Limb (tissue), 2 donors: Measurements from ENCODE around the gene TIMM50.
"Not testable (repeated sequence)": the region's sequence is repeated elsewhere in the genome, so short reads cannot be mapped to it uniquely, and the experiment has no call there.

Experiments used
- DNase-seq, 2 donors: peaks; one replicate each; pipeline ENCODE4 v3.0.0-alpha.2; 2016; ENCODE audit errors: extremely low spot score in 2 of 2

The TIMM50 gene

DNA sequence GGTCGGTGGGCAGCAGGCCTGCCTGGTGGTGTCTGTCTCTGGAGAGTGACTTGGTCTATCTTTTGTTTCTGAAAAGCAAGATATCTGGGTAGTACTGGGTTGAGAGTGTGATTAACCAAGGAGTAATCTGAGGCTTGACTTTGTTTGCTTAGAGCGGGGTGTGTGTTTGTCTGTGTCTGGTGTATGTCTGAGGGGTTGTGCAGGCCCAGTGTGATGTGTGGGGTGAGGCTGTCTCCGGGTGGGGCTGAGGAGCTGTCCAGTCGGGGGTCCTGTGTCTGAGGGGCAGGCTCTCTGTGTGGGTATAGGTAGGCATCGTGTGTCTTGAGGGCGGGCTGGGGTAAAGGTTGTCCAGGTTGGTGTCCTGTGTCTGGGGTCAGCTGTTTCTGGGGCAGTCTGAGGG lies 11.1 kb upstream of the TIMM50 start:
- DNase-seq = no peak

DNA sequence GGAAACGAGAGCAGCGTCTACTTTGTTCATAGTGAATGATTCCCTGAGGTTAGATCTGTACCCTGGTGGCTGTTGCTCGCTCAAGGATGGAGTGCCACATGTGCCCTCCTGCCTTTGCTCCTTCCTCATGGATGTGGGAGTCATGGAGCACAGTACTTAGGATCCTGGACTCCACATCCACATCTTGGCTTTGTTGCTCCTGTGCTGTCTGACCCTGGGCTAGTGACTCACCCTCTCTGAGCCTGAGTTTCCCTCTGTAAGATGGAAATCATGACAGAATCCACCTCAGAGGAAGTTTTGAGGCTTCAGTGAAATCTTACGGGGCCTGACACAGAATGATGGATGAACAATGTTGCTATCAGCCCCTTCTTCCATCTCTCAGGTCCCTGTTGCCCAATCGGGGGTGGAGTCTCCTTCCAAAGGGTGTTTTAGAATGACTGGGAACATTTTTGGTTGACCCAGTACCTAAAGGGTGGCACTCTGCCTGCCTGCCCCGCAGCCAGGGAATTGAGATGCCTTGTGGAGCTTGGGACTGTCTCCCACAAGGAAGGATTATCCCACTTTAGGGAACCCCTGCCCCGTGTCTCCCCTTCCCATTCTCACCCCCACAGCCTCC lies 9.8 kb upstream of the TIMM50 start:
- DNase-seq = no peak

- DNase-seq = no peak
Measured at GRCh38 chr19:39471756-39472536, 8.7 kb upstream of the TIMM50 start.

DNA sequence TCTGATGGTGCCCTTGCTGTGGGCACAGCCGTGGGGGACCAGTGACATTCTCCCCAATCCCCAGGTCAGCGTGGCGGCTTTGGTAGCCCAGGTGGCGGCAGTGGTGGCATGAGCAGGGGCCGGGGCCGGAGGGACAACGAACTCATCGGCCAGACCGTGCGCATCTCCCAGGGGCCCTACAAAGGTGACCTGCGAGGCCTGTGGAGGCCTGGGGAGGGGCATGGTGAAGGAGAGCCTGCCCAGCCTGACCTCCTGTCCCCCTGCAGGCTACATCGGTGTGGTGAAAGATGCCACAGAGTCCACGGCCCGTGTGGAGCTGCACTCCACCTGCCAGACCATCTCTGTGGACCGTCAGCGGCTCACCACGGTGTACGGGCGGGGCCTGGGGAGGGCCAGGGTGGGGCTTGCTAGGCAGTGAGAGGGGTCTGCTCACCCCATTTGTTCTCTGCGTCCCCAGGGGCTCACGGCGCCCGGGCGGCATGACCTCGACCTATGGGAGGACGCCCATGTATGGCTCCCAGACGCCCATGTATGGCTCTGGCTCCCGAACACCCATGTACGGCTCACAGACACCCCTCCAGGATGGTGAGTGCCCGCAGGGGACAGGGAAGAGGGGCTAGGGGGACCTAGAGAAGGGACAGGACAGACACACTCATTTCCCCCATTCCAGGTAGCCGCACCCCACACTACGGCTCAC lies 7.7 kb upstream of the TIMM50 start:
- no peak for DNase-seq

- no peak for DNase-seq
Measured at GRCh38 chr19:39473443-39473960, 7.1 kb upstream of the TIMM50 start.

DNA sequence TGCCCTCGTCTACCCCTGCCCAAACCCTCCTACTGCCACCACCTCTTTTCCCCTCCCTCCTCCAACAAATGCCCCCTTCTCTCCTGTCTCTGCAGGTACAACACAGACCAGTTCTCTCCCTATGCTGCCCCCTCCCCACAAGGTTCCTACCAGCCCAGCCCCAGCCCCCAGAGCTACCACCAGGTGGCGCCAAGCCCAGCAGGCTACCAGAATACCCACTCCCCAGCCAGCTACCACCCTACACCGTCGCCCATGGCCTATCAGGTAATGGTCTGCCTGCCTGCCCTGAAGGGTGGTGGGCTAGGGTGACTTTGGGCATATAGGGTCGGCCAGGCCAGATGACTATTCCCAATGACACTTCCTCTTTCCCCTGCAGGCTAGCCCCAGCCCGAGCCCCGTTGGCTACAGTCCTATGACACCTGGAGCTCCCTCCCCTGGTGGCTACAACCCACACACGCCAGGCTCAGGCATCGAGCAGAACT lies 6.5 kb upstream of the TIMM50 start:
- peak in 1 of 2 donors; percentile 84 for DNase-seq

DNA sequence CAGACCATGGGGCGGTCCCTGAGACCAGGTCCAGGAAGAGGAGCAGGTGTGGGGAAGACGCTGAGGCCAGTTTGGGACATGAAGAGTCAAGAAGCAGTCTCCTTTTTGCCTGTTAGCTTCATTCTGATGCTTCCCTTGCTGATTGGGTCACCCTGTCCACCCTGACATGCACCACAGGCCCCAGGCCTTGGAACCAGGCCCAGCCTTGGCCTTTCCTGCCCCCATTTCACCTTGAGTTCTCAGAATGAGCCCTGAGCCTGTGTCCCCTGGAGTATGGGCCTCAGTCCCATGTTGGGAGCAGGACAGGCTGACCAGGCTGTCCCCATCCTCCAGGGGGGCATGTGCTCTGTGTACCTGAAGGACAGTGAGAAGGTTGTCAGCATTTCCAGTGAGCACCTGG lies 4.9 kb upstream of the TIMM50 start:
- no peak for DNase-seq

DNA sequence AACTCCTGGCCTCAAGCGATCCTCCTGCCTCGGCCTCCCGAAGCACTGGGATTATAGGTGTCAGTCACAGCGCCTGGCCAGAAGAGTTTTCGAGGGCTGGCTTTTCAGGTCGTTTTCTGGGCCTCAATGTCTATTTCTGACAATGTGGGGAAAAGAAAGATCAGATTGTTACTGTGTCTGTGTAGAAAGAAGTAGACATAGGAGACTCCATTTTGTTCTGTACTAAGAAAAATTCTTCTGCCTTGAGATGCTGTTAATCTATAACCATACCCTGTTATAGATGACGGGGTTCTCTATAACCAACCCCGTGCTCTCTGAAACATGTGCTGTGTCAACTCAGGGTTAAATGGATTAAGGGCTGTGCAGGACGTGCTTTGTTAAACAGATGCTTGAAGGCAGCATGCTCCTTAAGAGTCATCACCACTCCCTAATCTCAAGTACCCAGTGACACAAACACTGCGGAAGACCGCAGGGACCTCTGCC lies 1.3 kb upstream of the TIMM50 start:
- DNase-seq = not testable (repeated sequence)

DNA sequence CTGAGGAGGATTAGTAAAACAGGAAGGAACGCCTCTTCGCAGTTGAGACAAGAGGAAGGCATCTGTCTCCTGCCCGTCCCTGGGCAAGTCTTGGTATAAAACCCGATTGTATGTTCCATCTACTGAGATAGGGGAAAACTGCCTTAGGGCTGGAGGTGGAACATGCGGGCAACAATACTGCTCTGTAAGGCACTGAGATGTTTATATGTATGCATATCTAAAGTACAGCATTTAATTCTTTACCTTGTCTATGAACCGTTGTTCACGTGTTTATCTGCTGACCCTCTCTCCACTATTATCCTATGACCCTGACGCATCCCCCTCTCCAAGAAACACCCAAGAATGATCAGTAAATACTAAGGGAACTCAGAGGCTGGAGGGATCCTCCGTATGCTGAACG lies 722 bp upstream of the TIMM50 start:
- DNase-seq = no peak

GRCh38 chr19:39481229-39481545 lies 549 bp downstream of the TIMM50 start:
- DNase-seq = no peak

GRCh38 chr19:39481676-39482075 lies 1.0 kb downstream of the TIMM50 start:
- no peak for DNase-seq

- DNase-seq = no peak
Measured at GRCh38 chr19:39483141-39483540, 2.5 kb downstream of the TIMM50 start.

- DNase-seq = no peak
Measured at GRCh38 chr19:39489756-39490155, 9.1 kb downstream of the TIMM50 start.

GRCh38 chr19:39492225-39492624 lies 11.6 kb downstream of the TIMM50 start:
- DNase-seq = no peak

- DNase-seq = no peak
Measured at GRCh38 chr19:39492788-39493187, 12.2 kb downstream of the TIMM50 start.

DNA sequence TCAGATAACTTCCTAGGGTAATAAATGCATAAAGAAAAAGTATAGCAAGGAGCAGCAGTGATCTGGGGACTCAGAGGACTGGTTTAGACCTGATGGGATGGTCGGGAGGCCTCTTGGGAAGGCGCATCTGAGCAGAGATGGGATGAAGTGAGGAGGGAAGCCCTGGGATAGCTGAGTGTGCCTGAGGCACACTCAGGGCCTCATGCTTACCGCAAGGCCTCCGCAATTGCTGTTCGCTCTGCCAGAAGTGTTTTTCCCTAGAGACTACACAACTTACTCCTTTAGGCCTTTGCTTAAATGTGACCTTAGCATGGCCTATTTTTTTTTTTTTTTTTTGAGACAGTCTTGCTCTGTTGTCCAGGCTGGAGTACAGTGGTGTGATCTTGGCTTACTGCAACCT lies 14.0 kb downstream of the TIMM50 start:
- no peak for DNase-seq

DNA sequence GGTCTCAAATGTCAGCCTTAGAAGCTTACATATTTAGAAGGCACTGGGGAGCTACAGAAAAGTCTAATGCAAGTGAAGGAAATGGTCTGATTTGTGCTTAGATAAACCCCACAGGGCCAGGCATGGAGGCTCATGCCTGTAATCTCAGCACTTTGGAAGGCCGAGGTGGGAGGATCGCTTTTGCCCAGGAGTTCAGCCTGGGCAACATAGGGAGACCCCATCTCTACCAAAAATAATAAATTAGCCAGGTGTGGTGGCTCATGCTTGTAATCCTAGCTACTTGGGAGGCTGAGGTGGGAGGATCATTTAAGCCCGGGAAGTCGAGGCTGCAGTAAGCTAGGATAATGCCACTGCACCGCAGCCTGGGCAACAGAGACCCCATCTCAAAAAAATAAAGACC lies 15.4 kb downstream of the TIMM50 start:
- DNase-seq = no peak

GRCh38 chr19:39497701-39497995 lies 17.0 kb downstream of the TIMM50 start:
- DNase-seq = no peak

DNA sequence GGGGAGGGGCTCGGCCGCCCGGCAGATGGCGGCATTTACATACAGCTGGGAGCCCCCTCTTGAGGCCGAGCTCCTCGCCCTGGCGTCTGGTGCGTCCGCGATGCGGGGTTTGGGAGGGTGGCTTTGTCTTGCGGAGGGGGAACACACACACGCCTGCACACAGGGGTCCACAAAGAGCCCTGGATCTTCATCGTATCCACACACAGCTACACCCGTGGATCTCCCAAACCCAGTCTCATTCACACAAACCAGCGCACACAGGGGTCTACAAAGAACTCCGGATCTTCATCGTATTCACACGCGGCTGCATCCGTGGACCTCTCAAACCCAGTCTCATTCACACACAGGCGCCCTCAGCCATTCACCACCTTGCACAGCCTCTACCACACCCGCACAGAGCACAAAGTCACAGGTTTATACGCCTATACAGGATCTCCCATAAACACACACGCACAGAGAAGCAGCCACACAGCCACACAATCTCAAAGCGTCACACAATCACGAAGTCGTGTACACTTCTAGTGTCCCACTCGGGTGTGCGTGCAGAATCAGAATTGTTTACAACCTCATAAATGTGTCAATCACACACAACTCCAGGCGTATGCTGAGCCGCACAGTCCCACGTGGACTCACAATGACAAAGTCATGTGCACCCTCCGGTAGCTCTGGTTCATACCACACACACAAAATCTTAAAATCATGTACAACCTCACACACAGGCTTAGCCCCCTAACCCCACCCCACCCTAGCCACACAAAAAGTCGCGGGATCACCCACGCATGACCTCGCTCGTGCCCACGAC lies 17.6 kb downstream of the TIMM50 start:
- DNase-seq = peak; percentile 28 to 78

GRCh38 chr19:39498798-39499642 lies 18.4 kb downstream of the TIMM50 start, which contains the start of gene DLL3:
DLL3 (plus strand) TSS chr19:39498947; CDS start chr19:39498975, 28 bp downstream.
- DNase-seq = peak in 1 of 2 donors; percentile 71

DNA sequence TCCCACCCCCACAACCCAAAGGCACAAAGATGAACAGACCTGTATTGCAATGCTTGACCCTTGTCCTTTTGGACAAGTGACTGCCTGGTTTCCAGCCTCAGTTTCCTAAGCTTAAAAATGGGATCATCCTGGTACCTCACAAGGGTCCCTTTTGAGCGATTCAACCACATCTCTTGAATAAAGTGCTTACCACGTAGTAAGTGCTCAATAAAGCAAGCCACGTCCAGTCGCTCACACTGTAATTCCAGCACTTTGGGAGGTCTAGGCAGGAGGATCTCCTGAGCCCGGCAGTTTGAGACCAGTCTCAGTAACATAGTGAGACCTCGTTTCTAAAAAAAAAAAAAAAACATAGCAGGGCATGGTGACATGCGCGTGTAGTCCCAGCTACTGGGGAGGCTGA lies 19.3 kb downstream of the TIMM50 start:
- no peak for DNase-seq
